GM19328 (cell line): ENCODE data around the gene TMEM185B.
"Not testable (repeated sequence)": the region's sequence is repeated elsewhere in the genome, so short reads cannot be mapped to it uniquely, and the experiment has no call there.

Source experiments
- ATAC-seq: cut with Tn5 transposase; IDR thresholded peaks from one replicate; pipeline ENCODE4 v1.9.1; 2021; ENCODE audit warnings: mild to moderate bottlenecking, moderate library complexity; ENCODE audit not compliant: unreplicated experiment

TMEM185B gene

GRCh38 chr2:120209427-120210269, 13.6 kb downstream of the TMEM185B start:
- ATAC-seq: no peak

DNA sequence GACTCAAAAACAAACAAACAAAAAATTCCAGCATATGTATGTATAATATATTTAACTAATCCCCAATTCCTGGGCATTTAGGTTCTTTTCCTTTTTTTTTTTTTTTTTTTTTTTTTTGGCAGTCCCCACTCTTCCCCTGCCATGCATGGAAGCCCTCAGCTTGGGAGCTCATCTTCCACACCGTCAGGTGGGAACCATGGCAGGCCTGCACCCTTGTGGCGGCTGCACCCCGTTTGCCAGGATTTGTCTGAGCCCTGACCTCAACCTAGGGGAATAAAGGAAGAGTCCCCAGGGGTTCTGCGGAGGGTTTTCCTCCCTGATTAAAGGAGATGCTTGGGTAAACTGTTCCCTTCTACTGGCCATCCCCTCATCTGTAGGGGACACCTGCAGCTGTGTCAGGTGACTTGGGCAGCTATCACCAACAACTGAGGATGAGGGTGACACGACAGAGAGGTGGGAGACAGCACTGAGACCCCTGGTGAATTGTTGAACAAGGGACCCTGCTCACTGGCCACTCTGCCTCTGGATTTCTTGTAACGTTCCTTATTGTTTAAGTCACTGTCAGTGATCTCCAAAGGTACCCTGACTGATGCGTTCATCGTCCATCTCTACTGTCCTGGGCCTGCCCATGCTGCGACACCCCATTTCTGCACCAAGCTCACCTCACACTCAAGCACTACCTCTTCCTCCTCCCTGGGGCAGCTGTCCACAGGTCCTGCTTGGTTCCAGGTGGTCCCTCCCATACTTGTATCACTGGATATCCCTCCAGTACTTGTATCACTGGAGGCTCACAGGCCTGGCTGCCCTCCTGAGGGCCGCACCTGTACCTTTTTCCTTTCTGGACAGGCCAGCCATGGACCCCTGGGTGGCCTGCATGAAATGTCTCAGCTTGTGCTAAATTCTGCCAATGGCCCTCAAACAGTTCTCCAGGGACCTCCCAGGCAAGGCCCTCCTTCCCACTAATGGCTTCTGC, 14.5 kb downstream of the TMEM185B start:
- ATAC-seq: no peak

- ATAC-seq: no peak
Observed at GRCh38 chr2:120206022-120206581, 17.1 kb downstream of the TMEM185B start.

- ATAC-seq: no peak
Observed at GRCh38 chr2:120204945-120205670, 18.1 kb downstream of the TMEM185B start.

DNA sequence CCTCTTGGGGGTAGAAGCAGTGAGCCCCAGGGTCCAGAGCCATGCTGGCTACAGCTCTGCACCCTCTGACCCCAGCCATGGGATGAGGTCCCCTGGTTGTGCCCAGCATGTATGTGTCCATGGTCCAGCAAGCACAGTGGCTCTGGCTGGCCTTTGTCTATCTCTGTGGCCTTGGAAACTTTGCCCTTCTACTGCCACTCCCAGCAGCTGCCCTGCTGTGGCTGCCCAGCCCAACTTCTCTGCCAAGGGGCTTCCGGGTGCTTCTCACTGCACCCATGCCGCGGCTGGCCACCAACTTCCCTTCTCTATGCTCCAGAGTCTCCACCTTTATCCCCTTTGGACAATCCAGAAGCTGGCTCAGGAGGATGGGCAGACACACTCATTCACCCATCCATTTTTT, 18.8 kb downstream of the TMEM185B start:
- ATAC-seq: no peak

DNA sequence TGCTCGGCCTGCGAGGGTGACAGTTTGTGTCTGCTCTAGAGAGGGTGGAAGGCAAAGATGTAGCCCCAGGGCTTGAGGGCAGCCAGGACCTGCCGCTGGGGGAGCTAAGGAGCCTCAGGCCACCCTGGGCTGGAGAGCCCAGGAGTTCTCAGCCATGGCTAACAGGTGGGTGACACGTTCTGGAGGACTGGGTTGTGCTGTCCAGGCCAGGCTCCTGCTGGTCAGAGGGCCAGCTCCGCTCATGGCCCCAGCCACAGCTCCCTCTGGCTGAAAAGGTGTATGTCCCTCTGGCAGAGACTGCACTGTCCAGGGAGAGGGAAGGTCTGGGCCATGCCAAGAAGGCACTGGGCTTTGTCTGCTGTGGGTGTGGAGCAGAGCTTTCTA, 19.2 kb downstream of the TMEM185B start:
- no peak for ATAC-seq

- no peak for ATAC-seq
Observed at GRCh38 chr2:120203251-120204021, 19.8 kb downstream of the TMEM185B start.

DNA sequence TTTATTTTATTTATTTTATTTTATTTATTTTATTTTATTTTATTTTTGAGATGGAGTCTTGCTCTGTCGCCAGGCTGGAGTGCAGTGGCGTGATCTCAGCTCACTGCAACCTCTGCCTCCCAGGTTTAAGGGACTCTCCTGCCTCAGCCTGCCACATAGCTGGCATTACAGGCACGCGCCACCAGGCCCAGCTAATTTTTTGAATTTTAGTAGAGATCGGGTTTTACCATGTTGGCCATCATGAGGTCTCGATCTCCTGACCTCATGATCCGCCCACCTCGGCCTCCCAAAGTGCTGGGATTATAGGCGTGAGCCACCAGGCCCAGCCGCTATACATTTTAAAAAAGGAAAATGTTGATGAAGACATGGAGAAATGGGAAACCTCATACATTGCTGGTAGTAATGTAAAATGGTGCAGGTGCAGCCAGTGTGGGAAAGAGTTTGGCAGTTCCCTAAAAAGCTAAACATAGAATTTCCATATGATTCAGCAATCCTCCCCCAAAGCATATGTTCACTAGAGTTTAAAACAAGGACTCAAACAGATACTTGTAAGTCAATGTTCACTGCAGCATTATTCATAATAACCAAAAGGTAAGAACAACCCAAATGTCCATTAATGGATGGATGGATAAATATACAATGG, 23.3 kb downstream of the TMEM185B start:
- ATAC-seq: not testable (repeated sequence)

- no peak for ATAC-seq
Observed at GRCh38 chr2:120195553-120195952, 27.6 kb downstream of the TMEM185B start.

DNA sequence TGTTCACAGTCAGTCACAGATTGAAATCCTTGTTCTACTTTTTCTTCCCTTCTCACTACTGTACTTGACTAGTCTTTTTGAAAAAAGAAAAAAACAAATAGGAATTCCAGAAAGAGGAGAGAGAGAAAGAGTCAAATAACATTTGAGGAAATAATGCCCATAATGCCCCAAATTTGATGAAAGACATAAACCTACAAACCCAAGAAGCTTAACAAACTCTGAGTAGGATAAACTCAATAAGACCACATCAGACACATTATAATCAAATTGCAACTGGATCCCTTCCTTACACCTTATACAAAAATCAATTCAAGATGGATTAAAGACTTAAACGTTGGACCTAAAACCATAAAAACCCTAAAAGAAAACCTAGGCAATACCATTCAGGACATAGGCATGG, 30.9 kb downstream of the TMEM185B start:
- no peak for ATAC-seq

DNA sequence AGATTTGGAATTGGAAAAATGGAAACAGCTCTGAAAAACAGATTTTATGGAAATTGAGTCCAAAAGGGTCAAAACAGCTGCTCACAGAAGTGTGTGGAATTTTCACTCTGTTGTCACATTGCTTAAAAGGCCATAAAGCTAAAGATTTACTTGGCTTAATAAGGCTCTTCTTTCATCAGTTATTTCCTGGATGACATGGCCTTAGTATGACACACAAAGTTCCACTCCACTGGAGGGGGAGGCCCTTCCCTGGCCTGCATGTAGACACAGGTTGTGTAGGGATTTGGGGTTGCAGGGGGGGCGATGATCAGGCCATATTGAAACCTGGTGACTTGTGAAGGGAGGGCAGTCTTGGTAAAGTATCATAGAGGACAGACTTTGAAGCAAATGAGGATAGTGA, 34.0 kb downstream of the TMEM185B start:
- no peak for ATAC-seq

DNA sequence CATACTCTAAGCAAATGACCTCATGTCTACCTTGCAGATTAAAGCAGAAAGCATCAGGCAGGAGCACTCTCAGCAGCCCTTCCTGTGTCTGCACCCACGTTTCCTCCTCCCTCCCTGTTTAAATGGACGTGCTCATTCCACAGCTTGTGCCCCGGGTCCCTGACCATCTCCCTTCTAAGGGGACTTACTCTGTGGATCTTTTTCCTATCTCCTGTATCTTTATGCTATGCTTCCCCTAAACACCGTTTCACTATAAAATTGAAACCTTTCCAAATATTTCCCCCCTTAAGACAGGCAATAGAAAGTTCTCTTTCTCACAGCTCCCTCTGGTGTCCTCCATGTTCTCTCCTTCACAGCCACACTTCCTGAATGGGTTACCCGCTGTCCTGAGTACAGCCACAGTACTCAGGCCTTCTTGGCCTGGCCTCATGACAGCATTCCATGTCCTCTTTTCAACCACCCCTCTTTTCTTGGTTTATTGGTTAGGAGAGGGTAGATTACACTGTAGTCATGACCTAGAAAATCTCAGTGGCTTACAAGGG, 41.1 kb downstream of the TMEM185B start:
- no peak for ATAC-seq

DNA sequence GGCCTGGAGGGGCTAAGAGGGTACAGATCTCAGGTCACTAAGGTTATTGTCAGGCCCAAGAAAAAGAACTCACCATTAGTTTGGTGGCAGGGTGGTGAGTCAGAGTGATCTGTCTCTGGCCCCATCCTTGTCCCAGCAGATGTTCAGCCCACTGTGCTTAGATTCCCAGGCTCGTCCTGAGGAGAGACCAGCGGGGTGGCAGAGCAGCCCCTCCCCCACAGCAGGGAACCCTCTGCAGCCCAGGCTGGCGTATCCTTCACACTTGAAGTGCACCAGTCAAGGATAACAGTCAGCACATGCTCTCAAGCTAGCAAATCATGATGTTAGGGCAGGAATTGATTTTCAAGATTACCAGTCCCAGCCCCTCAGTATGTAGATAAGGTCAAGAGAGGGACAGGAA, 43.1 kb downstream of the TMEM185B start:
- ATAC-seq: no peak

- ATAC-seq: no peak
Observed at GRCh38 chr2:120179396-120179795, 43.8 kb downstream of the TMEM185B start.

DNA sequence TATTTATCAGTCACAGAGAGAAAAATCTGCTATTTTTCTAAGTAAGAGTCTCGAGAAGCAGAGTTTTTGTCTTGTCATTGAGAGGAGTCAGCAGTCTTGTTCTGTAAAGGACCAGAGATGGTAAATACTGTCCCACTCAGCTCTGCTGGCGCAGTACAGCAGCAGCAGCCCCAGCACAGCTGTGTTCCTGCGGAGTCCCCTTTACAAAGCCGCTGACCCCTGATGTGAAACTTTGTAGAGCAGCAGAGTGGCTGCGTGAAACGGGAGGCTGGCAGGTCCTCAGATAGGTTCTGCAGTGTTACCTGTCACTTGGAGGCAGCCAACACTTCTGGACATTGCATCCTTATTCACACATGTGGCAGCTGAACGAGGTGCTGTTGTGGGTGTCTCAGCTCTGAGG, 45.2 kb downstream of the TMEM185B start:
- ATAC-seq: no peak

GRCh38 chr2:120177001-120177621, 46.1 kb downstream of the TMEM185B start:
- peak; percentile 95 for ATAC-seq

- no peak for ATAC-seq
Observed at GRCh38 chr2:120176526-120176925, 46.7 kb downstream of the TMEM185B start.

DNA sequence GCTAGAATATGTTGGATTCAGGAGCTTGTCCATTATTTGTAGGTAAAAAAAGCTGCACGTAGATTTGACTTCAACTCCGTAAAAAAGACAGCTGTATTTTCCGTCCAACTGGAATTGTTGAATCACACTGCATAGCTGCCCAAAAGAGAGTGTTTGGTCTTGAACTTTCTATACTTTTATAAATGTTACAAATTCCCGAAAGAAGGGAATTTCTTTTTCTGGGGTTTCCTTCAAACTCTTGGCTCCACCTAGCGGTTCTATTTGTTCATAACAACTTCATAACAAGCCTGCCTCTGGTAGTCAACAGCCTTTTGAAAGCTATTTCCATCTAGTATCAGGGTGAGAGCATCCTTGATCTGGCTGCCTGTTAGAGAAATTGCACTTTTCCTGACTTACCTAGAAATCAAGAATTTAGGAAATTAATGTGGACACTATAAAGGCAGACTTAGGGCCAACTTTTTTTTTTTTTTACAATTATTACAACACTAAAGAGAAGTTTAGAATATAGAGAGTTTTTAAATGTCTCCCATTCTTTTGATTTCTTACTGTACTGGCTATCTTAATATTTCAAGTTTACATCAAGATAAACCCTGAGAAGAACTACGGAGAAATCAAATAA, 48.1 kb downstream of the TMEM185B start:
- ATAC-seq: no peak
